HPDE6-E6E7 (cell line): ENCODE data around the gene ERFL.

ENCODE experiments used
- DNase-seq: peaks from one replicate; pipeline ENCODE4 v3.0.0; 2011; ENCODE audit warnings: missing footprints; ENCODE audit errors: extremely low spot score

ERFL gene

DNA sequence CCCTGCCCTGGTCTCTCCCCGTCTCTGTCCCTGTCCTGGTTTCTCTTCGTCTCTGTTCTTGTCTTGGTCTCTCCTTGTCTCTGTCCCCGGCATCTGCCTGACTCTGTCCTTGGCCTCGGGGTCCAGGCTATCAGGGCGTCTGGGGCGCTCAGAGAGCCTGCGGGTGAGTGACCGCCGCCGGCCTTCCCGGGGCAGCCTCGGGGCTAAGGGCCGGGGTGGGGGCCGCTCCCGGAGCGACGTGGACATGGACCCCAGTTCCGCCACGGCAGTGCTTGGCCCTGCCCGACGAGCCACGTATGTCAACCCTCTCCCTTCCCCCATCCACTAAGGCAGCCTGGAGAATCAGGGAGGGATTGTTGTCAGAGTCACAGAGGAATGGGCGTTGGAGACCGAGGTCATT is 30.4 kb downstream of the ERFL start:
- no peak for DNase-seq

DNA sequence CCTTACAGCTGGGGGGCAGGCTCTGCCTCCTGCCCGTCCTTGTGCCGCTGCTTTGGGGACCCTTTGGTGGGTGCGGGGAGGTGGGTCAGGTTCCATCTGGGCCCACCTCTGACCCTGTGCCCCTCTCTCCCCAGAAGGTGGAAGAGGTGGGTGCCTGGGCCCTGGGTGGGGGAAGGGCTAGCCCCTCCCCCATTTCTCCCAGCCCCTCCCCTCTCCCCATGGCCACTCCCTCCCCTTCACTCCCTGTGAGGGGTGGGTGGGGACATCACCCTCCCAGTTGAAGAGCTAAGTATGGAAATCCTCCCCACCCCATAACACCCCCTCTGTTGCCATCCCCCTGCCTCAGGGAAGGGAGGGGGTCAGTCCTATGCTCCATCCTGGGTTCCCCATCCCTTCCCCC is 31.1 kb downstream of the ERFL start:
- no peak for DNase-seq

DNA sequence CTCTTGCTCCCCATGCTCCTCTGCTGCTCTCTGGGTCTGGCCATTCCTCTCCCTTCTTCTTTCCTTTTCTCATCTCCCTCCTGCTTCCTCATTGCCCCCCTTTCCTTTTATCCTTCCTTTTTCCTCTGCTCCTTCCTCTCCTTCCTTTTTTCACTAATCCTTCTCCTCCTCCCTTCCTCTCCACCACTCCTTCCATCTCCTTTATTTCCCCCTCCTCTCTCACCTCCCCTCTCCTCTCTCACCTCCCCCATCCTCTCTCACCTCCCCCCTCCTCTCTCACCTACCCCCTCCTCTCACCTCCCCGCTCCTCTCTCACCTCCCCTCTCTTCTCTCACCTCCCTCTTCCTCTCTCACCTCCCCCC is 31.7 kb downstream of the ERFL start:
- DNase-seq: no peak

DNA sequence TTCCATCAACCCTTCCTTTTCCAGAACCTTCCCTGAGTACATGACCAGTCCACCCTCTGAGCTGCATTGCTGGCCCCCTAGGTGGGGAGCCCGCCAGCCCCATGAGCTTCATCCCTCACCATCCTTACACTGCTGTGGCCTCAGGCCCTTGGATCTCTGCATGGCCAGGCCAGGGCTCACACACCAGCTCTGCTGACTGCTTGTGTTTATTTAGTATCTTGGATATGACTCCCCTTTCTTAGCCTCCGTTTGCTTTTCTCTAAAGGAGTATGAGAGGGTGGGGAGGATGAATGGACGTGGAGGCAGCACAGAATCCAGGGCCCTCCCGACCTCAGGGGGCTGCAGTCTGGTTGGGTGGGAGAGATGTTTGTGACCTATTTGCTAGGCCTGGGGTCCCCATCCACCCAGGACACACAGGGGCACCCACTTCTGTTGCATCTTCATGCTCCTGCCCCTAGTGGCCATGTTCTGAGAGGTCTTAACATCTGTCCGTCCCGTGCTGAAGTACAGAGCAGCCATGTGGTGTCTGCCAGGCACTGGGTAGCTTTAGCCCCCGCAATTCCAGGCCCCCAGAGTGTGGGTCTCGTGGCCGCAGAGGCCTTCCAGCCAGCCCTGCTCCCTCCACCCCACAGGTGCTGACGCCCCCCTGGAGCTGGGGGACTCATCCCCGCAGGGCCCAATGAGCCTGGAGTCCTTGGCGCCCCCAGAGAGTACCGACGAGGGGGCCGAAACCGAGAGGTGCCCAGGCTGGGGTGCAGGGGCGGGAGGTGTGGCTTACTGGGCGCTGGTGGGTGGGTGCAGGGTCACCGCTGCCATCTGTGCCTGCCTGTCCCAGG is 32.3 kb downstream of the ERFL start:
- no peak for DNase-seq

DNA sequence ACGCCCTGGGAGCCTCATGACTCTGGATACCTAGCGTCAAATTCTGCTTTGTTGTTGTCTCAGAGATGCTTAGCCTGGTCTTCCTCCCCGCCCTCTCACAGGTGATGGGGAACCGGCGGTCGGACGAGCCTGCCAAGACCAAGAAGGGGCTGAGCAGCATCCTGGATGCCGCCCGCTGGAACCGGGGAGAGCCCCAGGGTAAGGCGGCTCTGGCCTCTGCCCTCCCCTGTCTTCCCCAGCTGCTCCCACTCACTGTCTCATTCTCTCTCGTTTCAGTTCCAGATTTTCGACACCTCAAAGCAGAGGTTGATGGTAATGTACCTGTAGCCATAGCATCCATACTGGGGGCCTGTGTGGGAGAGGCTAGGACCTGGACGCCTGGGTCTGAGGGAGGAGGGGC is 33.9 kb downstream of the ERFL start:
- no peak for DNase-seq

DNA sequence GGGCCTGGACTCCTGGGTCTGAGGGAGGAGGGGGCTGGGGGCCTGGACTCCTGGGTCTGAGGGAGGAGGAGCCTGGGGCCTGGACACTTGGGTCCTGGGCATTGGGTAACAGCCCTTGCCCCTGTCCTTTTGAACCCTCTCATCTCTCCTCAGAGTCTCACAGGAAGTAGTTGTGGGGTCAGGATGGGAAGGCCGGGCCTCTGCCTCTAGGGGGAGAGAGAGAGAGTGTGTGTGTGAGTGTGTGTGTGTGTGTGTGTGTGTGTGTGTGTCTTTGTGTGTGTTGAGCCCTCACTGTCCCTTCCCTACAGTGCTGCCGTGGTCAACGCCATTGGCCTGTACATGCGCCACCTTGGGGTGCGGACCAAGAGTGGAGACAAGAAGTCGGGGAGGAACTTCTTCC is 34.4 kb downstream of the ERFL start:
- no peak for DNase-seq

DNA sequence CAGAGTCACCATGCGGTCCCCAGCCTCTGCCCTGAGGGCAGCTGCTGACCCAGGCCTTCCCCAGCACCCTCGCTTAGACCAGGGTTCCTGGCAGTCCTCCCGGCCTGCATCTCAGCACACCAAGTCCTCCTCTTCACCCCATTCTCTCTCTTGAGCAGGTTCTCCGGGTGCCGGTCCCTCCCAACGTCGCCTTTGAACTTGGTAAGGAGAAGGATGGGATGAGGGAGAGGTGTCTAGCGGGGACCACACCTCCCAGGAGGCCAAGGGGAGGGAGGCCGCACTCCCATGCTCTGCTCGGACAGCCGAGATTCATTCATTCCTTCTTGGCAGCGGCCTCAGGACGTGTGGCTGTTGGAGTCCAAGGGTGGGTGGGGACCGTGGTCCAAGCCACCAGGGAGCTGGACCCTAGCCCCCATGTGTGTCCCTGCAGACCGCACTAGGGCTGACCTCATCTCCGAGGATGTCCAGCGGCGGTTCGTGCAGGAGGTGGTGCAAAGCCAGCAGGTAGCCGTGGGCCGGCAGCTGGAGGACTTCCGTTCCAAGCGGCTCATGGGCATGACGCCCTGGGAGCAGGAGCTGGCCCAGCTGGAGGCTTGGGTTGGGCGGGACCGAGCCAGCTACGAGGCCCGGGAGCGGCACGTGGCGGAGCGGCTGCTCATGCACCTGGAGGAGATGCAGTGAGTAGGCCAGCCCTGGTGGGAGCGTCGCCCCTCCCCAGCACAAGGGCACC is 35.9 kb downstream of the ERFL start:
- DNase-seq: no peak

DNA sequence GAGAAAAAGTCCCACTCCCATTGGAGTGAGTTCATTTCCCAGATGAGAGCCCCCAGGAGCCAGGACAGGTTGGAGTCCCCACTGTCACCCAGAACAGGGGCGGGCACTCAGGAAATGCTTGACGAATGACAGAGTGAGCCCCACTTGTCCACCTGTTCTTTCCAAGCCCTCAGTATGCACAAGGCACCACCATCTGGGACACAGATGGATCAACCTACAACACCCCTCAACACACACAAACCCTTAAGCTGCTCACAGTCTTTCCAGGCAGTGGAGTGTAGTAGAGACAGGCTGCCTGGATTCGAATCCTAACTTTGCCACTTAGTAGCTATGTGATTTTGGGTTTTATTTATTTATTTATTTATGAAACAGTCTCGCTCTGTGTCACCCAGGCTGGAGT is 37.3 kb downstream of the ERFL start:
- DNase-seq: no peak

DNA sequence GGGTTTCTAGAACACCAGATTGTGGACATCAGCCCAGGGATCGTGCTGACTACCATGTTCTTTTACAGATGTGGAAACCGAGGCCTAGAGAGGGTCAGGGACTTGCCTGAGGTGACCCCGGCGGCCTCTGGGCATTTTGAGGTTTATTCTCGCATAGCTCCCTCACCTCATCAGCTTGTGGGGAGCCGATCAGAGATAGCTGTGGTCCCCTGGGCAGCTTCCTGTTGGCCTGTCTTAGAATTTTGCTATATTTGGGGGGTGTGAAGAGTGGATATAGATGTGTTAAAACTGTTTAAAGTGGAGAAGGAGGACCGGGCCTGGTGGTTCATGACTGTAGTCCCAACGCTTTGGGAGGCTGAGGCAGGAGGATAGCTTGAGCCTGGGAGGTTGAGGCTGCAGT is 38.4 kb downstream of the ERFL start:
- DNase-seq: no peak

DNA sequence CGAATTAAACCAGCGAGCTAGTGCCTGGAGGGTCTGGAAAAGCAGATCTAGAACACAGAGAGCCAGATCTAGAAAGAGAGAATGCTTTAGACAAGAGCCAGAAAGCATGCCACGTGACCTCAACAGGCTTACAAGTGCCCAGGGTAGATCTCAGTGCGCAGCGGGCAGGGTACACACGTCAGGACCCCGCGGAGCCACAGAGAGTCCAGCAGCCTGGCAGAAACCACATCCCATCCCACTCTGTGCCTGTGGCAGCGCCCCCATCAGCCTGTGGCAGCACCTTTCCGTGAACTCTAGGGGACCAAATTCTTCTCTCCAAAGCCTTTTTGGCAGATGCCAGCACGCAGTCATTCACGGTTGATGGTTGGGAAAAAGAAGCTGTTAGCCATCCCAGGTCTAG is 39.3 kb downstream of the ERFL start:
- no peak for DNase-seq

DNA sequence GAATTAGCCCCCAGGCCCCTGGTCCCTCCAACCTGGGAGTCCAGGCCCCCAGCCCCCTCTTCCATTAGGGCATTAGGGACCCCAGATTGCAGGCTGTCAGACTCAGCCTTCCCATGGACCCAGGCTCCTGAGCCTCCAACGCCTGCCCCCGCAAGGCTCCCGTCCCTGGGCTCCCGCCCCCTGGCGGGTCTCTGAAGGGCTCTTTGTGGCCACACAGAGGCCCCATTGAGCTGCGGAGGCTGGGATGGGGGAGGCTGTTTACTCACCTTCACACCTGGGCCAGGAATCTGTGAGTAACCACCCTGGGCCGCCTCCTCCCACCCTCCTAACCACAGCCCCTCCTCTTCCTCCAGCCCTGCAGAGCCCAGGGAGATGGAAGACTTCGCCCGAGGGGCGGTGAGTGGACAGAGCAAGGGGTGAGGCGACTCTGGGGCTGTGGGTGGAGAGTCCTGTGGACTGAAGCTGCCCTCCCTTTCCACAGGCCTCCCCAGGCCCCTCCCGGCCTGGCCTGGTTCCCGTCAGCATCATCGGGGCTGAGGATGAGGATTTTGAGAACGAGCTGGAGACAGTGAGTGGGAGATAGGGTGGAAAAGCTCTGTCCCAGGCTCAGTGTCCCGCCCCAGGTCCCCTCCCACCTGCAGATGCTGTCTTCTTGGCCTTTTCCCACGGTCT is 40.4 kb downstream of the ERFL start:
- DNase-seq: peak; percentile 95

DNA sequence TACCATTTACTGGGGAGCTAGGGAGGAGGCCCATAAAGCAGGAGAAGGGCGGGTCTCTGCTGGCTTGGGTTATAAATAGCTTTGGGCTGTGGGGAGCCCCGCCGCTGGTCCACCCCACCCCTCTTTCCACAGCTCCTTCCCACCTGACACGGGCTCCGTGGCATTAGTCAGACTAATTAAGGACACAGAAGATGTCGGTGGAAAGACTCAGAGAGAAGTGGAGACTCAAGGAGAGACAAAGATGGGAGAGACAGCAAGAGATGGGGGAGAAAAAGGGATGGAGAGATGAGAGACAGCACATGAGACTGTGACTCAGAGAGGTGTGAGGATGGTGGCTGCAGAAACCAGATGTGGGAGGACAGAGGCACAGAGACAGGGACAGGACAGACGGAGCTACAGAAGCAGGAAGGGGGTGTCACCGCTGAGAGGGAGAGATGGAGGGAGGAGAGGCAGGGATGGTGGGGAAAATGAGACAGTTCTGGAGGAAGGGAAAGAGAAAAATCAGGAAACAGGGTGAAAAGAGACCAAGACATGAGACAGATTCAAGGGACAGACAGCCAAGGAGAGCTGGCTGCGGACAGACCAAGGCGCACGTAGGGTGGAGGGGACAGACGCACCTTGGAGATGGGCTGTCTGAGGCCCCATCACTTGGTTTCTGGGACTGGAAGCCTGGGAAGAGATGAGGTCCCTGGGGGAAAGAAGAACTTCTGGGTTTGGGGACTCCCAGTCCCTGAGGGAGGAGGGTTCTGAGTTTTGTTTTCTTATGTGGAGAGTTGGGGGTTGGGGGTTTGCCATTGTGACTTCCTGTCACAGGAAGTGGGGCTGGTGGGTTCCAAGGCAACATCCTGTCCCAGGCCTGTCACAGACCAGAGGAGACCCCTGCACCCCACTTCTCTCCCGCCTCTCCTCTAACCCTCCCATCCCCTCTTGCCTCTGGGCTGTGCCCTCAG is 41.2 kb downstream of the ERFL start:
- DNase-seq: no peak

DNA sequence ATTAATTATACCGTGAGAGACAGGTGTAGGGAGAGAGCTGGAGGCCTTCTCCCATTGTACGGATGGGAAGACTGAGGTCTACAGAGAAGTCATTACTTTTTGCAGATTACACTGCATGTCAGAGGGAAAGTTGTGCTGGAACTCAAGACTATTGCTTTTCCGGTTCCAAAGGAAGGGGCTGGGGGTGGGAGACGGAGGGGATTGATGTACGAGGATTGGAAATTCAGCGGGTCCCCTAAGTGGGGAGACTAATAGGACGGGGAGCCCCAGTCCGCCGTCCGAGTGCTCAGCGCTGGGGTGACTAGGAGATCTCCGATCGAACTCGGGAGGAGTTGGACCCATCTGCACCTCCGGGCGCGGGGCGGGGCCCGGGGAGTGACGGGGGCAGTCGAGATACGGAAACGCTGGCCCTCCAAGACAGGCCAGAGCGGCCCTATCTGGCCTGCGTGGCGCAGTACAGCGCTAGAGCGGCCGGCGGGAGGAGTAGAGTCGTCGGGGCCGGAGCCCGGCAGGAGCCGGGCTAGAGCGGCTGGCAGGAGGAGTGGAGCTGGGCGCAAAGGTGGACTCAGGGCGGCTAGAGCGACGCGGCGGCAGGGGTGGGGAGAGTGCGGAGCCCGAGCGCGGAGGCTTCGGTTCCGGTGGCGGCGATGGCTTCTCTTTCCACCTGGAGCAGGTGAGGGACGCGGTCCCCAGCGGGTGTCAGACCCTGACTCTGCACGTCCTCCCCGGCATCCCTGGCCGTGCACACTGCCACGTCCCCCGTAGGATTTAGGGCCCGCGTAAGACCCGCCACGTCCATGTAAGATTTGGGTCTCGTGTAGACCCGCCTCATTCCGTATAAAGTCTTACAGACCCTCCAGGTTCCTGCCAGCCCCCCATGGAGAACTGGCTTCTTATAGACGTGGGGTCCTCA is 44.2 kb downstream of the ERFL start:
- DNase-seq: peak; percentile 96

DNA sequence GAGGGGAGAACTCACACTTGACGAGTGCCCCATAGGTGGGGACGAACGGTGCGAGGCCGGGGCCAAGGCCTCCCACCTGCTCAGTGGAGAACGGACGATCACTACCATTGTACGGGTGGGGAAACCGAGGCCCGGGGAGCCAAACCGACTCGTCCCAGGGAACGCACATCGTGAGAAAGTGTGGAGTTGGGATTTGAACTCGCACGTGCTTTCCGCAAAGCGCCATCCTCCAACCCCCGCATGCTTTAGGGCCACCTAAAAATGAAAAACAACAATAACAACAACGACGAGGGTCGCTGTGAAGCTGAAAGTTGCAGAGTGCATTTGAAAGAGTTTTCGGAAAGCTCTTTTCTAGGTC is 44.8 kb downstream of the ERFL start:
- DNase-seq: no peak

DNA sequence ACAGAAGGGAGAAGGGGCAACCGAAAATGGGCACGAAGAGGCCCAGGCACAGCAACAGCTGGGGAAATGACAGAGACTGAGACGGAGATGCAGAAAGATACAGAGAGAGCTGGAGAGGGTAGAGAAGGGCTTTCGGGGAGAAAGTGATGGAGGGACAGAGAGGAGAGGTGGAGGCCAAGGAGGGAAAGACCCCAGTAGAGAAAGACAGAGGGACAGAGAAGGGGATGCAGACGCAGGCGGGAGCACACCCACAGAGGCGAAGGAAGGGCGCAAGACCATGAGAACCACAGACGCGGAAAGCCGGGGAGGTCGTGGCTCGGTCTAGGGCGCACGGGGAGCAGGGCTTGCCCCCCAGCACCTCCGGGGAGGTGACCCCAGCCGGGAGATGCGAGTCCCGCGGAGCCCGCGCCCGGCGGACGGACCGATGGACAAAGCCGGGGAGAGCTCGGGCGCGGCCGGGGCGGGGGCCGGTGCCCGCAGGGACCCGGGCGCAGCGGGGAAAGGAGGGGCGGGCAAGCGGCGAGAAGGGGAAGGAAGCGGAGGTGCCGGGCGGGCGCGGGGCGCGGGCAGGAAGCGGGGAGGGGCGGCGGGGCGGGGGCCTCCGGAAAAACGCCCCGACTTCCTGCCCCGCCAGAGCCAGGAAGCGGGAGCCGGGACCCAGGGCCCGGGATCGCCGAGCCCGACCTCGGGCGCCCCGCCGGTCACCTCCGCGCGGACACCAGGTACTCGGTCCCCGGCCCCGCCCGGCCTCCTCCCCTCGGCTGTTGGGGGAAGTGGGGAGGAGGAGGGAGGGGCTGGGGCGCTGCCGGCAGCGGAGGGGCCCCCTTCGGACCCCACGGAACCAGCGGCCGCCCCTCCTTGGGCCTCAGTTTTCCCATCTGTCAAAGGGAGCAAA is 45.4 kb downstream of the ERFL start, which contains the start of gene ARHGEF1:
ARHGEF1 (plus strand) TSS at position 617 of the 895 bp plus-strand sequence. CDS start 4,899 bp downstream, outside the sequence.
- no peak for DNase-seq

DNA sequence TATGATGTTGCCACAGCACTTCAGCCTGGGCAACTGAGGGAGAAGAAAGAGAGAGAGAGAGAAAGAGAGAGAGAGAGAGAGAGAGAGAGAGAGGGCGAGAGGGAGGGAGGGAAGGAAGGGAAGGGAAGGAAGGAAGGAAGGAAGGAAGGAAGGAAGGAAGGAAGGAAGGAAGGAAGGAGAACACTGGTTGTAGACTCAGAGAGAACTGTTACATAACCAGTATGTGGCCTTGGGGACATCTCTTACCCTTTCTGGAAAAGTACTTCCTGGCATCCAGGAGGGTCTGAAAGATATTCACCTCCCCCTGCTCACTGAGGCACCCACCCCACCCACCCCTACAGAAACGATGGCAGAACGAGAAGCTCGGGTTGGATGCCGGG is 47.9 kb downstream of the ERFL start:
- DNase-seq: no peak

DNA sequence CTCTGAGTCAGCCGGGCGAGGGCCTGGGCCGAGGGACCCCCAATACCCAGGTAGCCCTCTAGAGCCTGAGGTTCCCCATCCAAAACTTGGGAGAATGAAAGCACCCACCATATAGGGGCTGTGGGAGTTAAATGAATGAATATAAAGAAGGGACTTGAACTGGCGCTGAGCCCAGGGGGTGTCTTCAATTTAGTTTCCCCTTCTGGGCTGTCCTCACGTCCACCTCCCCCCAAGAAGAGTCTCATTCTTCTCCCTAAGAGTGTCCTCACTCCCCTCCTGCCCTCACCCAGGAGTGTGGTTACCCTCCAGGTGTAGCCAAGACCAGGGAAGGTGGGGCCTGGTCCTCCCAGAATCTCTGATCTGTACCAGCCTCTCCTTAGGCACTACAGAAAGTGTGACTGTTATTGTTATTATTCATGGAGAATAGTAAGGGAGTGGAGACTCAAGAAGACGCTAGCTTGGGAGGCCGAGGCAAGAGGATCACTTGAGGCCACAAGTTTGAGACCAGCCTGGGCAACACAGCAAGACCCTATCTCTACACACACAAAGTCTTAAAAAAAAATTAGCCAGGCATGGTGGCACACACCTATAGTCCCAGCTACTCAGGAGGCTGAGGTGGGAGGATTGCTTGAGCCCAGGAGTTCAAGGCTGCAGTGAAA is 48.5 kb downstream of the ERFL start:
- no peak for DNase-seq

DNA sequence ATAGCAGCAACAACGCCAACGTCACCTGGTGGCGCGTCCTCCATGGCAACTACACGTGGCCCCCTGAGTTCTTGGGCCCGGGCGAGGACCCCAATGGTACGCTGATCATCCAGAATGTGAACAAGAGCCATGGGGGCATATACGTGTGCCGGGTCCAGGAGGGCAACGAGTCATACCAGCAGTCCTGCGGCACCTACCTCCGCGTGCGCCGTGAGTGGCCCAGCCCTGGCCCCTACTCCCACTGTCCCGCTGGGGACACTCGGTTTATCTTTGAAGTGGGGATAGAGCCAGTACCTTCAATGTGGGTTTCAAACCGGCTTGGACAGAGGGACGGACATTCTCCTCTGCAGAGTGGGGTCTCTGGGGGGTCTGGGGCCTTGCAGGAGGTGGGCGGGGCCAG is 49.2 kb downstream of the ERFL start:
- no peak for DNase-seq
